WERI-Rb-1 (cell line): ENCODE data around the gene GOLGB1.
A peak's percentile ranks its signal among the peaks of the same experiment; 100 is the strongest.

ENCODE experiments used
- DNase-seq: peaks from one replicate; pipeline ENCODE4 v3.0.0-alpha.2; 2020
- H3K27ac ChIP-seq: fragments of 250-450 bp; sonication (Bioruptor Pico); 2 replicates; pipeline ENCODE4 v1.5.1; 2020; ENCODE audit warnings: mild to moderate bottlenecking, moderate library complexity
- H3K27me3 ChIP-seq: fragments of 250-450 bp; sonication (Bioruptor Pico); 2 replicates; pipeline ENCODE4 v1.5.1; 2021; ENCODE audit warnings: mild to moderate bottlenecking, low read depth, moderate library complexity; ENCODE audit not compliant: insufficient read depth, severe bottlenecking
- H3K36me3 ChIP-seq: fragments of 250-450 bp; sonication (Bioruptor Pico); 2 replicates; pipeline ENCODE4 v1.5.1; 2020; ENCODE audit warnings: mild to moderate bottlenecking, moderate library complexity
- H3K4me3 ChIP-seq: 2 replicates; pipeline ENCODE4 v1.5.1; 2011; ENCODE audit warnings: low read depth, mild to moderate bottlenecking, control low read depth, low read length
- H3K9me3 ChIP-seq: fragments of 250-450 bp; sonication (Bioruptor Pico); 2 replicates; pipeline ENCODE4 v1.5.1; 2021; ENCODE audit warnings: mild to moderate bottlenecking, moderate library complexity; ENCODE audit not compliant: severe bottlenecking
- CTCF ChIP-seq: IDR thresholded peaks from 2 replicates; pipeline ENCODE4 v1.5.1; 2011; ENCODE audit warnings: low read depth, mild to moderate bottlenecking, control low read depth, inconsistent platforms, low read length

Gene GOLGB1

GRCh38 chr3:121757812-121758545 is 8.4 kb upstream of the GOLGB1 start:
- H3K4me3 ChIP-seq = no peak overlapping the region
- peak overlapping the region; percentile 63 for H3K27ac ChIP-seq
- no peak for DNase-seq
- no peaks in the 10 kb centered on the region for H3K9me3 ChIP-seq
- H3K36me3 ChIP-seq = no peaks in the 10 kb centered on the region
- no peak for TF ChIP-seq CTCF
- no peaks in the 10 kb centered on the region for H3K27me3 ChIP-seq

GRCh38 chr3:121757087-121757811 is 7.7 kb upstream of the GOLGB1 start:
- no peak overlapping the region for H3K4me3 ChIP-seq
- peak; percentile 29 for DNase-seq
- H3K27me3 ChIP-seq = no peaks in the 10 kb centered on the region
- peak overlapping the region; percentile 63 for H3K27ac ChIP-seq
- TF ChIP-seq CTCF = no peak
- H3K36me3 ChIP-seq = no peaks in the 10 kb centered on the region
- H3K9me3 ChIP-seq = no peaks in the 10 kb centered on the region

- Histone ChIP-seq H3K9me3 (no peaks in the 10 kb centered on the region), H3K36me3 (no peaks in the 10 kb centered on the region; the same call in 1 of the 2 replicates), H3K4me3 (no peak overlapping the region), H3K27me3 (no peaks in the 10 kb centered on the region), H3K27ac (no peak overlapping the region)
- no peak for TF ChIP-seq CTCF
- DNase-seq = no peak
These were observed 3.2 kb upstream of the GOLGB1 start for GRCh38 chr3:121752772-121753171.

GRCh38 chr3:121752261-121752660 is 2.7 kb upstream of the GOLGB1 start:
- no peaks in the 10 kb centered on the region for H3K27me3 ChIP-seq
- no peaks in the 10 kb centered on the region; the same call in 1 of the 2 replicates for H3K36me3 ChIP-seq
- no peak overlapping the region for H3K27ac ChIP-seq
- no peak overlapping the region for H3K4me3 ChIP-seq
- no peaks in the 10 kb centered on the region for H3K9me3 ChIP-seq
- no peak for DNase-seq
- TF ChIP-seq CTCF = no peak

GRCh38 chr3:121750087-121750415 is 510 bp upstream of the GOLGB1 start:
- Histone ChIP-seq H3K4me3 (peak overlapping the region; percentile 77), H3K9me3 (no peaks in the 10 kb centered on the region), H3K27ac (peak overlapping the region; percentile 71), H3K36me3 (no peaks in the 10 kb centered on the region; the same call in 1 of the 2 replicates), H3K27me3 (no peaks in the 10 kb centered on the region)
- no peak for DNase-seq
- TF ChIP-seq CTCF = no peak
